Measurements from ENCODE around the gene DDX42. TPM values are rescaled to one million over a fixed set of nuclear protein-coding genes. Genes with fewer than 3 reads are reported as not detected.

The DDX42 gene
- total and polyA plus RNA-seq, 7 donors = 46.3 to 91.0 (median 56.0) TPM

DNA sequence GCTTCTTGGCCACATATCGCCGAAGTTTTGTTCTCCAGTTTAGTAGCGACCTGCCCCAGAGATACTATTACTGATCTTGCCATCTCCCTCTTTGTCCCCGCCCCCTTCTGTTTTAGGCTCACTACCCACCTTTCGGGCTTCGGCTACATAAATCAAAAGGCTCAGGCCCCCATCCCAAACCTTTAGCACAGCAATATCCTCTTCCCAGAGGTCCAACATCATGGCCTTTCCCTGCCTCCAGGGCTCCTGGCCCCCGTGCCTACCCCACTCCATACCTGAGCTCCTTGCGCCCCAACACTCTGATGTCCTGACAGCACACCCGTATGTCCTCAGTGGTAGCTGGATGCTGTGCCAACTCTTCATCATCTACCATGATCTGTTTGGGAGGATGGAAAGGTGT, 50.4 kb downstream of the DDX42 start:
- H3K9me3 ChIP-seq = no peaks in the 10 kb centered on the region
- ATAC-seq (no peak), DNase-seq (no peak)
- no peak overlapping the region for H3K27ac ChIP-seq
- TF ChIP-seq, protein P1, sequence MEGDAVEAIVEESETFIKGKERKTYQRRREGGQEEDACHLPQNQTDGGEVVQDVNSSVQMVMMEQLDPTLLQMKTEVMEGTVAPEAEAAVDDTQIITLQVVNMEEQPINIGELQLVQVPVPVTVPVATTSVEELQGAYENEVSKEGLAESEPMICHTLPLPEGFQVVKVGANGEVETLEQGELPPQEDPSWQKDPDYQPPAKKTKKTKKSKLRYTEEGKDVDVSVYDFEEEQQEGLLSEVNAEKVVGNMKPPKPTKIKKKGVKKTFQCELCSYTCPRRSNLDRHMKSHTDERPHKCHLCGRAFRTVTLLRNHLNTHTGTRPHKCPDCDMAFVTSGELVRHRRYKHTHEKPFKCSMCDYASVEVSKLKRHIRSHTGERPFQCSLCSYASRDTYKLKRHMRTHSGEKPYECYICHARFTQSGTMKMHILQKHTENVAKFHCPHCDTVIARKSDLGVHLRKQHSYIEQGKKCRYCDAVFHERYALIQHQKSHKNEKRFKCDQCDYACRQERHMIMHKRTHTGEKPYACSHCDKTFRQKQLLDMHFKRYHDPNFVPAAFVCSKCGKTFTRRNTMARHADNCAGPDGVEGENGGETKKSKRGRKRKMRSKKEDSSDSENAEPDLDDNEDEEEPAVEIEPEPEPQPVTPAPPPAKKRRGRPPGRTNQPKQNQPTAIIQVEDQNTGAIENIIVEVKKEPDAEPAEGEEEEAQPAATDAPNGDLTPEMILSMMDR (IDR thresholded peaks at IDR 0.05) = no peak
- 88 to 93% (median 91%) methylated on average over 9 of the region's 9 CpGs for WGBS, 3 donors
- H3K4me1 ChIP-seq = peaks cover 27% of the 10 kb centered on the region
- intact Hi-C loops (cut with DNase I) = loop anchor here in 1 of 2 donors (5.0 kb wide), 1 partner anchor 47 kb away; no protein-coding TSS in a partner anchor
- no peak overlapping the region for H3K4me3 ChIP-seq
- H3K36me3 ChIP-seq (ENCODE audit: insufficient read depth in 1 of 2, low read depth in 1 of 2) = peaks cover 15 to 79% of the 10 kb centered on the region in 2 donors
- no peaks in the 10 kb centered on the region for H3K27me3 ChIP-seq (ENCODE audit: insufficient read depth in 3 of 3, low read length in 2 of 3)

DNA sequence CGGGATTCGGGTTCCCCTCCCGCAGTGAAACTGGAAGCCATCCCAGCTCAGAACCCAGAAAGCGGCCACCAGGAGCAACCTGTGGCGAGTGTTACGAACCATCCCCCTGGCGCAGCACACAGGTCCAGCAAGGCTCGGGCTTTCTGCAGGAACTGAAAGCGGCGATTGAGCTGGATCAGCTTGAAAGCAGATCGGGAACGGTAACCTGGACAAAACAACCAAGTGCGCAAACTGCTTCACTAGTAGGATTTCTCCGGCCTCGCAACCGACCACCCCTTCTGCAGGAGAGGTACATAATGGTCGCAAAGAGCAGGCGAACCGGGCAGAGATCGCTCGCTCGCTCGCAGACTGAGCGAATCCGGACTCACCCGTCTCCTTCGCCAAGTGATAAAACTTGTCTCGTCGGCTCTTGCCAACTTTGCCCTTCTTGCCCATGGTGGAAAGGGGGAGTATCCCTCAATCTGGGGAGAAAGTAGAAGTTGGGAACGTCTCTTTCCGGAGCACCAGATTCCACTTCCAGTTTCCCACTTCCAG, 52.6 kb downstream of the DDX42 start:
- no peaks in the 10 kb centered on the region for H3K9me3 ChIP-seq
- intact Hi-C loops (cut with DNase I) = loop anchor here in 1 of 2 donors (2.0 to 5.0 kb wide), 2 partner anchors 52 to 681 kb away; partner anchors contain the start of genes CEP95, DDX42 and DDX5
- WGBS, 3 donors = 0 to 1% (median 1%) methylated on average over 31 of the region's 31 CpGs
- H3K4me1 ChIP-seq = peaks cover 32% of the 10 kb centered on the region
- H3K27me3 ChIP-seq (ENCODE audit: insufficient read depth in 3 of 3, low read length in 2 of 3) = no peaks in the 10 kb centered on the region
- H3K36me3 ChIP-seq (ENCODE audit: insufficient read depth in 1 of 2, low read depth in 1 of 2) = peaks cover 24 to 79% of the 10 kb centered on the region in 2 donors
- H3K4me3 ChIP-seq = peak overlapping the region; percentile 93
- no peak for DNase-seq
- peak in 3 of 4 donors; percentile 2 to 21 (median 20) for ATAC-seq
- TF ChIP-seq, protein P1 (IDR thresholded peaks at IDR 0.05) = no peak
- H3K27ac ChIP-seq = peak overlapping the region; percentile 97

GRCh38 chr17:63827002-63827800, 53.2 kb downstream of the DDX42 start, which contains the start of the genes FTSJ3 and PSMC5:
FTSJ3 (minus strand) TSS chr17:63827663; CDS start chr17:63826902, 761 bp downstream.
PSMC5 (plus strand) TSS chr17:63827431; CDS start chr17:63827491, 60 bp downstream.
- Histone ChIP-seq H3K4me3 (peak within 1 kb of the TSS; percentile 93), H3K27me3 (ENCODE audit: insufficient read depth in 3 of 3, low read length in 2 of 3) (no peaks in the 10 kb centered on the region), H3K4me1 (peaks cover 32% of the 10 kb centered on the region), H3K27ac (peak within 1 kb of the TSS; percentile 97), H3K9me3 (no peaks in the 10 kb centered on the region), H3K36me3 (ENCODE audit: insufficient read depth in 1 of 2, low read depth in 1 of 2) (peaks cover 27 to 79% of the 10 kb centered on the region in 2 donors)
- DNase-seq (peak; percentile 96 to 99), ATAC-seq (peak; percentile 91 to 95 (median 93))
- intact Hi-C loops (cut with DNase I) = loop anchor here in 1 of 2 donors (2.0 to 5.0 kb wide), 2 partner anchors 52 to 680 kb away; partner anchors contain the start of genes CEP95, DDX42 and DDX5
- TF ChIP-seq, protein P1 (IDR thresholded peaks at IDR 0.05) = peak; percentile 40
- 0 to 1% (median 0%) methylated on average over 52 to 58 of the region's 58 CpGs for WGBS, 3 donors

DNA sequence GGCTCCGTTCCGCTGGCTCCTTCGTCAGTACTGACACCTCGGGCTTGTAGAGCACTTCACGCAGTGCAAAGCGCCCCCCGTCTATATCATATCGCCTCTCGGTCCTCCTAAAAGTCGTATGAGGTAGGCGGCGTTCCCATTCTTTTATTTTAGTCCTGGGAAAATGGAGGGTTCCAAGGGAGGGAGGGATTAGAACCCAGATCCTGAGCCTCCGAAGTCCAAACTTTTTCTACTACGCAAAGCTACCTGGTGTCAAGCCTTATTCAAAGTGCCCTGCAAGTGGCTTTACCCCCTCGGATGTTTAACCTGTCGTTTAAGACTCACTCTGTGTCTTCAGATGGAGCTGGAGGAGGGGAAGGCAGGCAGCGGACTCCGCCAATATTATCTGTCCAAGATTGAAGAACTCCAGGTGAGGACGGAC, 53.8 kb downstream of the DDX42 start:
- TF ChIP-seq, protein P1 (IDR thresholded peaks at IDR 0.05) = no peak
- H3K4me1 ChIP-seq = peaks cover 28% of the 10 kb centered on the region
- intact Hi-C loops (cut with DNase I) = loop anchor here in 1 of 2 donors (2.0 to 5.0 kb wide), 2 partner anchors 53 to 679 kb away; partner anchors contain the start of genes CEP95, DDX42 and DDX5
- peak overlapping the region; percentile 97 for H3K27ac ChIP-seq
- DNase-seq (no peak), ATAC-seq (no peak)
- peak overlapping the region; percentile 93 for H3K4me3 ChIP-seq
- H3K9me3 ChIP-seq = no peaks in the 10 kb centered on the region
- WGBS, 3 donors = 1 to 2% (median 2%) methylated on average over 19 of the region's 19 CpGs
- H3K27me3 ChIP-seq (ENCODE audit: insufficient read depth in 3 of 3, low read length in 2 of 3) = no peaks in the 10 kb centered on the region
- peaks cover 27 to 79% of the 10 kb centered on the region in 2 donors for H3K36me3 ChIP-seq (ENCODE audit: insufficient read depth in 1 of 2, low read depth in 1 of 2)

Data from psoas muscle (tissue), 8 donors.